ENCODE data around the gene SVOPL.

DNA sequence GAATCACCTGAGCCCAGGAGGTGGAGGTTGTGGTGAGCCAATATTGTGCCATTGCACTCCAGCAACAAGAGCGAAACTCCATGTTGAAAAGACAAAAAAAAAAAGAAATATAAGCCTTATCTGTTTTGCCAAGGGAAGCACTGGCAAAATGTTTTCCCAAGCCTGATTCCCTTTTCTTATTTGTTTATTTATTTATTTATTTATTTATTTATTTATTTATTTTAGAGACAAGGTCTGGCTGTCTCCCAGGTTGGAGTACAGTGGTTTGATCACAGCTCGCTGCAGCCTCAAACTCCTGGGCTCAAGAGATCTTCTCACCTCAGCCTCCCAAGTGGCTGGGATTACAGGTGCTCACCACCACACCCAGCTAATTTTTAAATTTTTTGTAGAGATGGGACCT lies 44.2 kb downstream of the SVOPL start:
- TF ChIP-seq CTCF (conservative IDR thresholded peaks at IDR 0.05 in 1 of 2, IDR thresholded peaks at IDR 0.05 in 1 of 2; ENCODE audit: low read depth in 1 of 2, low read length in 2 of 2) (no peak), EZH2 (IDR thresholded peaks at IDR 0.05; ENCODE audit: low read length, missing control alignments) (no peak)

Data from fibroblast of lung (primary cell).